GM23338 (cell line): ENCODE results near the gene GFRA1.

Source experiments
- CREB1 ChIP-seq: fragments of 250-450 bp; sonication (Bioruptor Pico); IDR thresholded peaks from 2 replicates; pipeline ENCODE4 v1.5.0; 2020; ENCODE audit warnings: low read depth, mild to moderate bottlenecking, moderate library complexity
- CTCF ChIP-seq, 2 experiments: fragments of 200-600 bp in 1 of 2; sonication (generic) in 1 of 2; conservative IDR thresholded peaks; 2 replicates each; pipeline versions ENCODE4 v1.5.1 to v1.6.1; 2016 to 2017; ENCODE audit warnings: antibody characterized with exemption in 2 of 2, low read depth in 2 of 2, mild to moderate bottlenecking in 2 of 2, moderate library complexity in 1 of 2
- ETS1 ChIP-seq: IDR thresholded peaks from 2 replicates; pipeline ENCODE4 v1.6.1; 2016; ENCODE audit warnings: antibody characterized with exemption
- EZH2 ChIP-seq: fragments of 200-600 bp; sonication (generic); IDR thresholded peaks from one replicate; pipeline ENCODE4 v1.8.0; 2017; ENCODE audit warnings: antibody characterized with exemption, mild to moderate bottlenecking, low read depth; ENCODE audit not compliant: unreplicated experiment
- EZH2phosphoT487 ChIP-seq: fragments of 200-600 bp; sonication (generic); IDR thresholded peaks from one replicate; pipeline ENCODE4 v1.8.1; 2018; ENCODE audit warnings: antibody characterized with exemption; ENCODE audit not compliant: unreplicated experiment
- JUNB ChIP-seq: IDR thresholded peaks from one replicate; pipeline ENCODE4 v1.6.1; 2016; ENCODE audit warnings: antibody characterized with exemption; ENCODE audit not compliant: unreplicated experiment
- NANOG ChIP-seq: IDR thresholded peaks from 2 replicates; pipeline ENCODE4 v1.6.1; 2016; ENCODE audit warnings: antibody characterized with exemption, borderline replicate concordance
- POLR2AphosphoS5 ChIP-seq: IDR thresholded peaks from 2 replicates; pipeline ENCODE4 v1.6.1; 2016; ENCODE audit warnings: antibody characterized with exemption, low read depth
- STAT1 ChIP-seq: IDR thresholded peaks from one replicate; pipeline ENCODE4 v1.6.1; 2016; ENCODE audit warnings: antibody characterized with exemption; ENCODE audit not compliant: unreplicated experiment
- ZNF114 ChIP-seq: fragments of 250-450 bp; sonication (Bioruptor Pico); IDR thresholded peaks from 2 replicates; pipeline ENCODE4 v1.5.0; 2020; ENCODE audit warnings: mild to moderate bottlenecking, moderate library complexity
- TF ChIP-seq, protein P1 (sequence below): IDR thresholded peaks from one replicate; pipeline ENCODE4 v1.6.1; 2018; ENCODE audit warnings: antibody characterized with exemption; ENCODE audit not compliant: unreplicated experiment
- TF ChIP-seq, protein P2 (sequence below): fragments of 250-450 bp; sonication (Bioruptor Pico); IDR thresholded peaks from 2 replicates; pipeline ENCODE4 v1.5.0; 2020; ENCODE audit warnings: mild to moderate bottlenecking, moderate library complexity

DNA sequence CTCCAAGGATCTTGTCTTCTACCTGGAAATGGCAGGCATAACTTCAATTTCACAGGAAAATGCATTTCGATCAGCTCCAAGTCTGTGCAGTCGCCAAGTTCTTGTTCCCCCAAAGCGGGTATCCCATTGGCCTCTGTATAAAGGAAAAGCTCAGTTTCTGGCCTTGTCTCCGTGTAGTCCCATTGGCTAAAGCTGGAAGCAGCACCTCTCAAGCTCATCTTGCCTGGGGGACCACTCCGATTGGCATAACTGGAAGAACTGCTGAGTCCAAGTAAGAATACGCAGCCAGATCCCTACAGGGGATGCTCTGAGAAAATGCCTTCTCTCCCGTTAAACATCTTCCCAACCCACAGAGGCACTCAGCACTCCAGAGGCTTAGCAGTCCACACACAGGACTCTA lies 205.2 kb downstream of the GFRA1 start:
- TF ChIP-seq CTCF (conservative IDR thresholded peaks at IDR 0.05; ENCODE audit: low read depth in 2 of 2) (no peak), EZH2phosphoT487 (no peak), EZH2 (no peak), POLR2AphosphoS5 (no peak), ZNF114 (CRISPR knock-in tag) (no peak), JUNB (no peak), CREB1 (CRISPR knock-in tag) (no peak), STAT1 (no peak), ETS1 (no peak), NANOG (no peak)
- TF ChIP-seq, protein P1, sequence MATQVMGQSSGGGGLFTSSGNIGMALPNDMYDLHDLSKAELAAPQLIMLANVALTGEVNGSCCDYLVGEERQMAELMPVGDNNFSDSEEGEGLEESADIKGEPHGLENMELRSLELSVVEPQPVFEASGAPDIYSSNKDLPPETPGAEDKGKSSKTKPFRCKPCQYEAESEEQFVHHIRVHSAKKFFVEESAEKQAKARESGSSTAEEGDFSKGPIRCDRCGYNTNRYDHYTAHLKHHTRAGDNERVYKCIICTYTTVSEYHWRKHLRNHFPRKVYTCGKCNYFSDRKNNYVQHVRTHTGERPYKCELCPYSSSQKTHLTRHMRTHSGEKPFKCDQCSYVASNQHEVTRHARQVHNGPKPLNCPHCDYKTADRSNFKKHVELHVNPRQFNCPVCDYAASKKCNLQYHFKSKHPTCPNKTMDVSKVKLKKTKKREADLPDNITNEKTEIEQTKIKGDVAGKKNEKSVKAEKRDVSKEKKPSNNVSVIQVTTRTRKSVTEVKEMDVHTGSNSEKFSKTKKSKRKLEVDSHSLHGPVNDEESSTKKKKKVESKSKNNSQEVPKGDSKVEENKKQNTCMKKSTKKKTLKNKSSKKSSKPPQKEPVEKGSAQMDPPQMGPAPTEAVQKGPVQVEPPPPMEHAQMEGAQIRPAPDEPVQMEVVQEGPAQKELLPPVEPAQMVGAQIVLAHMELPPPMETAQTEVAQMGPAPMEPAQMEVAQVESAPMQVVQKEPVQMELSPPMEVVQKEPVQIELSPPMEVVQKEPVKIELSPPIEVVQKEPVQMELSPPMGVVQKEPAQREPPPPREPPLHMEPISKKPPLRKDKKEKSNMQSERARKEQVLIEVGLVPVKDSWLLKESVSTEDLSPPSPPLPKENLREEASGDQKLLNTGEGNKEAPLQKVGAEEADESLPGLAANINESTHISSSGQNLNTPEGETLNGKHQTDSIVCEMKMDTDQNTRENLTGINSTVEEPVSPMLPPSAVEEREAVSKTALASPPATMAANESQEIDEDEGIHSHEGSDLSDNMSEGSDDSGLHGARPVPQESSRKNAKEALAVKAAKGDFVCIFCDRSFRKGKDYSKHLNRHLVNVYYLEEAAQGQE, result no peak
- TF ChIP-seq, protein P2, sequence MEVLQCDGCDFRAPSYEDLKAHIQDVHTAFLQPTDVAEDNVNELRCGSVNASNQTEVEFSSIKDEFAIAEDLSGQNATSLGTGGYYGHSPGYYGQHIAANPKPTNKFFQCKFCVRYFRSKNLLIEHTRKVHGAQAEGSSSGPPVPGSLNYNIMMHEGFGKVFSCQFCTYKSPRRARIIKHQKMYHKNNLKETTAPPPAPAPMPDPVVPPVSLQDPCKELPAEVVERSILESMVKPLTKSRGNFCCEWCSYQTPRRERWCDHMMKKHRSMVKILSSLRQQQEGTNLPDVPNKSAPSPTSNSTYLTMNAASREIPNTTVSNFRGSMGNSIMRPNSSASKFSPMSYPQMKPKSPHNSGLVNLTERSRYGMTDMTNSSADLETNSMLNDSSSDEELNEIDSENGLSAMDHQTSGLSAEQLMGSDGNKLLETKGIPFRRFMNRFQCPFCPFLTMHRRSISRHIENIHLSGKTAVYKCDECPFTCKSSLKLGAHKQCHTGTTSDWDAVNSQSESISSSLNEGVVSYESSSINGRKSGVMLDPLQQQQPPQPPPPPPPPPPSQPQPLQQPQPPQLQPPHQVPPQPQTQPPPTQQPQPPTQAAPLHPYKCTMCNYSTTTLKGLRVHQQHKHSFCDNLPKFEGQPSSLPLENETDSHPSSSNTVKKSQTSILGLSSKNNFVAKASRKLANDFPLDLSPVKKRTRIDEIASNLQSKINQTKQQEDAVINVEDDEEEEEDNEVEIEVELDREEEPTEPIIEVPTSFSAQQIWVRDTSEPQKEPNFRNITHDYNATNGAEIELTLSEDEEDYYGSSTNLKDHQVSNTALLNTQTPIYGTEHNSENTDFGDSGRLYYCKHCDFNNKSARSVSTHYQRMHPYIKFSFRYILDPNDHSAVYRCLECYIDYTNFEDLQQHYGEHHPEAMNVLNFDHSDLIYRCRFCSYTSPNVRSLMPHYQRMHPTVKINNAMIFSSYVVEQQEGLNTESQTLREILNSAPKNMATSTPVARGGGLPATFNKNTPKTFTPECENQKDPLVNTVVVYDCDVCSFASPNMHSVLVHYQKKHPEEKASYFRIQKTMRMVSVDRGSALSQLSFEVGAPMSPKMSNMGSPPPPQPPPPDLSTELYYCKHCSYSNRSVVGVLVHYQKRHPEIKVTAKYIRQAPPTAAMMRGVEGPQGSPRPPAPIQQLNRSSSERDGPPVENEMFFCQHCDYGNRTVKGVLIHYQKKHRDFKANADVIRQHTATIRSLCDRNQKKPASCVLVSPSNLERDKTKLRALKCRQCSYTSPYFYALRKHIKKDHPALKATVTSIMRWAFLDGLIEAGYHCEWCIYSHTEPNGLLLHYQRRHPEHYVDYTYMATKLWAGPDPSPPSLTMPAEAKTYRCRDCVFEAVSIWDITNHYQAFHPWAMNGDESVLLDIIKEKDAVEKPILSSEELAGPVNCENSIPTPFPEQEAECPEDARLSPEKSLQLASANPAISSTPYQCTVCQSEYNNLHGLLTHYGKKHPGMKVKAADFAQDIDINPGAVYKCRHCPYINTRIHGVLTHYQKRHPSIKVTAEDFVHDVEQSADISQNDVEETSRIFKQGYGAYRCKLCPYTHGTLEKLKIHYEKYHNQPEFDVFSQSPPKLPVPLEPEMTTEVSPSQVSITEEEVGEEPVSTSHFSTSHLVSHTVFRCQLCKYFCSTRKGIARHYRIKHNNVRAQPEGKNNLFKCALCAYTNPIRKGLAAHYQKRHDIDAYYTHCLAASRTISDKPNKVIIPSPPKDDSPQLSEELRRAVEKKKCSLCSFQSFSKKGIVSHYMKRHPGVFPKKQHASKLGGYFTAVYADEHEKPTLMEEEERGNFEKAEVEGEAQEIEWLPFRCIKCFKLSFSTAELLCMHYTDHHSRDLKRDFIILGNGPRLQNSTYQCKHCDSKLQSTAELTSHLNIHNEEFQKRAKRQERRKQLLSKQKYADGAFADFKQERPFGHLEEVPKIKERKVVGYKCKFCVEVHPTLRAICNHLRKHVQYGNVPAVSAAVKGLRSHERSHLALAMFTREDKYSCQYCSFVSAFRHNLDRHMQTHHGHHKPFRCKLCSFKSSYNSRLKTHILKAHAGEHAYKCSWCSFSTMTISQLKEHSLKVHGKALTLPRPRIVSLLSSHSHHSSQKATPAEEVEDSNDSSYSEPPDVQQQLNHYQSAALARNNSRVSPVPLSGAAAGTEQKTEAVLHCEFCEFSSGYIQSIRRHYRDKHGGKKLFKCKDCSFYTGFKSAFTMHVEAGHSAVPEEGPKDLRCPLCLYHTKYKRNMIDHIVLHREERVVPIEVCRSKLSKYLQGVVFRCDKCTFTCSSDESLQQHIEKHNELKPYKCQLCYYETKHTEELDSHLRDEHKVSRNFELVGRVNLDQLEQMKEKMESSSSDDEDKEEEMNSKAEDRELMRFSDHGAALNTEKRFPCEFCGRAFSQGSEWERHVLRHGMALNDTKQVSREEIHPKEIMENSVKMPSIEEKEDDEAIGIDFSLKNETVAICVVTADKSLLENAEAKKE (CRISPR knock-in tag), result no peak
